ENCODE results near the gene SLC39A6.

DNA sequence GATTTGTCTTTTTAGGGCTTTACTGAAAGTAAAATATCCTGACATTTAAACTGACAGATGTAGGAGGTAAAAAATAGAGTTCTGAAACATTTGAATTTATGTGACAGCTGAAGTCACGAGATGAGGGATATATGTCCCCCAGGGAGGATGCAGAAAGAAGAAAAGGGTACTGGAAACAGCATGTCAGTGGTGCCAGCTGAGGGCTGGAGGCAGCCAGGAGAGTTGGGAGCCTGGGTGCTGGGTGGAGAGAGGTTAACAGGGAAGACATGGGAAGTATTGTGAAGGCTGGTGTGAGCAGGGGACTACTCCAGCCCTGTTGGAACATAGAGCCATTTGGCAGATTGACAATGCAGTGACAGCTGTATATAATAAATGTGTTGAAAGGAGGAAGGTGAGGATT, 46.3 kb upstream of the SLC39A6 start:
- TF ChIP-seq, protein P1, sequence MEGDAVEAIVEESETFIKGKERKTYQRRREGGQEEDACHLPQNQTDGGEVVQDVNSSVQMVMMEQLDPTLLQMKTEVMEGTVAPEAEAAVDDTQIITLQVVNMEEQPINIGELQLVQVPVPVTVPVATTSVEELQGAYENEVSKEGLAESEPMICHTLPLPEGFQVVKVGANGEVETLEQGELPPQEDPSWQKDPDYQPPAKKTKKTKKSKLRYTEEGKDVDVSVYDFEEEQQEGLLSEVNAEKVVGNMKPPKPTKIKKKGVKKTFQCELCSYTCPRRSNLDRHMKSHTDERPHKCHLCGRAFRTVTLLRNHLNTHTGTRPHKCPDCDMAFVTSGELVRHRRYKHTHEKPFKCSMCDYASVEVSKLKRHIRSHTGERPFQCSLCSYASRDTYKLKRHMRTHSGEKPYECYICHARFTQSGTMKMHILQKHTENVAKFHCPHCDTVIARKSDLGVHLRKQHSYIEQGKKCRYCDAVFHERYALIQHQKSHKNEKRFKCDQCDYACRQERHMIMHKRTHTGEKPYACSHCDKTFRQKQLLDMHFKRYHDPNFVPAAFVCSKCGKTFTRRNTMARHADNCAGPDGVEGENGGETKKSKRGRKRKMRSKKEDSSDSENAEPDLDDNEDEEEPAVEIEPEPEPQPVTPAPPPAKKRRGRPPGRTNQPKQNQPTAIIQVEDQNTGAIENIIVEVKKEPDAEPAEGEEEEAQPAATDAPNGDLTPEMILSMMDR (IDR thresholded peaks at IDR 0.05) = no peak
- TF ChIP-seq POLR2AphosphoS5 (IDR thresholded peaks at IDR 0.05; ENCODE audit: low read depth, low read length) = no peak
- TF ChIP-seq, protein P2, sequence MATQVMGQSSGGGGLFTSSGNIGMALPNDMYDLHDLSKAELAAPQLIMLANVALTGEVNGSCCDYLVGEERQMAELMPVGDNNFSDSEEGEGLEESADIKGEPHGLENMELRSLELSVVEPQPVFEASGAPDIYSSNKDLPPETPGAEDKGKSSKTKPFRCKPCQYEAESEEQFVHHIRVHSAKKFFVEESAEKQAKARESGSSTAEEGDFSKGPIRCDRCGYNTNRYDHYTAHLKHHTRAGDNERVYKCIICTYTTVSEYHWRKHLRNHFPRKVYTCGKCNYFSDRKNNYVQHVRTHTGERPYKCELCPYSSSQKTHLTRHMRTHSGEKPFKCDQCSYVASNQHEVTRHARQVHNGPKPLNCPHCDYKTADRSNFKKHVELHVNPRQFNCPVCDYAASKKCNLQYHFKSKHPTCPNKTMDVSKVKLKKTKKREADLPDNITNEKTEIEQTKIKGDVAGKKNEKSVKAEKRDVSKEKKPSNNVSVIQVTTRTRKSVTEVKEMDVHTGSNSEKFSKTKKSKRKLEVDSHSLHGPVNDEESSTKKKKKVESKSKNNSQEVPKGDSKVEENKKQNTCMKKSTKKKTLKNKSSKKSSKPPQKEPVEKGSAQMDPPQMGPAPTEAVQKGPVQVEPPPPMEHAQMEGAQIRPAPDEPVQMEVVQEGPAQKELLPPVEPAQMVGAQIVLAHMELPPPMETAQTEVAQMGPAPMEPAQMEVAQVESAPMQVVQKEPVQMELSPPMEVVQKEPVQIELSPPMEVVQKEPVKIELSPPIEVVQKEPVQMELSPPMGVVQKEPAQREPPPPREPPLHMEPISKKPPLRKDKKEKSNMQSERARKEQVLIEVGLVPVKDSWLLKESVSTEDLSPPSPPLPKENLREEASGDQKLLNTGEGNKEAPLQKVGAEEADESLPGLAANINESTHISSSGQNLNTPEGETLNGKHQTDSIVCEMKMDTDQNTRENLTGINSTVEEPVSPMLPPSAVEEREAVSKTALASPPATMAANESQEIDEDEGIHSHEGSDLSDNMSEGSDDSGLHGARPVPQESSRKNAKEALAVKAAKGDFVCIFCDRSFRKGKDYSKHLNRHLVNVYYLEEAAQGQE (IDR thresholded peaks at IDR 0.05; ENCODE audit: insufficient read depth in 1 of 2, low read depth in 2 of 2, low read length in 1 of 2) = no peak

All from Panc1 (cell line).